MCF 10A (cell line): Measurements from ENCODE around the gene USP48. TPM values are rescaled to one million over a fixed set of nuclear protein-coding genes. Genes with fewer than 3 reads are reported as not detected.

ENCODE experiments used
- BruUV-seq: library from RNA; stranded (reverse); fragments of 400-500 nt; replicated peaks from 2 replicates; lab custom pipeline; 2021; lab: Mats Ljungman, UMichigan
- CTCF ChIA-PET: fragments of 300-600 bp; sonication (Branson Sonifier 250); formaldehyde crosslinking; extraction: SDS; loops from one replicate; lab custom pipeline; 2021; ENCODE audit warnings: antibody characterized with exemption, inconsistent platforms; lab: Yijun Ruan, JAX
- POLR2A ChIA-PET: fragments of 300-600, 350-650 bp; sonication (Branson Sonifier 250); formaldehyde crosslinking; extraction: SDS; loops from one replicate; lab custom pipeline; 2020; ENCODE audit warnings: antibody characterized with exemption, inconsistent platforms; lab: Yijun Ruan, JAX
- DNase-seq: peaks from one replicate; pipeline ENCODE4 v3.0.0-alpha.2; 2018; ENCODE audit not compliant: unreplicated experiment
- H3K27ac Mint-ChIP-seq: one replicate; pipeline ENCODE4 v1.8.0; 2022; ENCODE audit warnings: mild to moderate bottlenecking, low read depth, mixed read lengths; ENCODE audit not compliant: unreplicated experiment
- H3K27me3 Mint-ChIP-seq: one replicate; pipeline ENCODE4 v1.8.0; 2022; ENCODE audit warnings: mixed read lengths; ENCODE audit not compliant: insufficient read depth, unreplicated experiment
- H3K36me3 Mint-ChIP-seq: one replicate; pipeline ENCODE4 v1.8.0; 2022; ENCODE audit warnings: mild to moderate bottlenecking, moderate library complexity, mixed read lengths; ENCODE audit not compliant: insufficient read depth, unreplicated experiment
- H3K4me1 Mint-ChIP-seq: one replicate; pipeline ENCODE4 v1.8.0; 2022; ENCODE audit warnings: mixed read lengths; ENCODE audit not compliant: insufficient read depth, unreplicated experiment
- H3K4me3 Mint-ChIP-seq: one replicate; pipeline ENCODE4 v1.8.0; 2022; ENCODE audit warnings: mild to moderate bottlenecking, moderate library complexity, mixed read lengths; ENCODE audit not compliant: unreplicated experiment
- H3K9me3 Mint-ChIP-seq: one replicate; pipeline ENCODE4 v1.8.0; 2022; ENCODE audit warnings: mixed read lengths; ENCODE audit not compliant: unreplicated experiment
- intact Hi-C: fragments of 100-400 bp; cut with micrococcal nuclease; formaldehyde crosslinking; loops from 2 replicates; pipeline ENCODE4 v1.14.1; 2022
- total RNA-seq: library from RNA; stranded (reverse); gene quantifications from 2 replicates; pipeline ENCODE4 v1.2.3, GENCODE V29; 2022
- TF ChIP-seq, protein P1 (sequence below): fragments of 200-600 bp; IDR thresholded peaks from one replicate; pipeline ENCODE4 v1.8.0; 2022; ENCODE audit warnings: antibody characterized with exemption, mild to moderate bottlenecking; ENCODE audit not compliant: unreplicated experiment

USP48 gene
- total RNA-seq, 1 experiment from 2014 or later: 64.8 TPM

DNA sequence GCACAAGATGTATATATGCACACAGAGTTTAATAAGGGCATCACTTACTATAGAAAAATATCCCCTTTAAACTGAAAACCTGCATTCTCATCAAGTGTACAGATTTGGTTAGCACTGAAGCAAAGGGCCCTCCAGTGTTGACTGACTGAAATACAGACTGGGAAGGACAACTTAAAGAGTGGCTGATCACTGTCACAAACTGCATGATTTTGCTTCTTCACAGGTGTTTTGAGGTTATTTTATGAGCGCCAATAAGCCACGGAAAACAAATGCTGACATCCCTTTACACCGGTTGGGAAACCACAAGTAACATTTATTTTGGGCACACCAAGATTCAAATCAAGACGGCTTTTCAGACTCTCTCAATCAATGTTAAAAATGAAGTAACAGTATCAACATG, 82.9 kb downstream of the USP48 start:
- CTCF ChIA-PET: no interaction called here
- TF ChIP-seq, protein P1, sequence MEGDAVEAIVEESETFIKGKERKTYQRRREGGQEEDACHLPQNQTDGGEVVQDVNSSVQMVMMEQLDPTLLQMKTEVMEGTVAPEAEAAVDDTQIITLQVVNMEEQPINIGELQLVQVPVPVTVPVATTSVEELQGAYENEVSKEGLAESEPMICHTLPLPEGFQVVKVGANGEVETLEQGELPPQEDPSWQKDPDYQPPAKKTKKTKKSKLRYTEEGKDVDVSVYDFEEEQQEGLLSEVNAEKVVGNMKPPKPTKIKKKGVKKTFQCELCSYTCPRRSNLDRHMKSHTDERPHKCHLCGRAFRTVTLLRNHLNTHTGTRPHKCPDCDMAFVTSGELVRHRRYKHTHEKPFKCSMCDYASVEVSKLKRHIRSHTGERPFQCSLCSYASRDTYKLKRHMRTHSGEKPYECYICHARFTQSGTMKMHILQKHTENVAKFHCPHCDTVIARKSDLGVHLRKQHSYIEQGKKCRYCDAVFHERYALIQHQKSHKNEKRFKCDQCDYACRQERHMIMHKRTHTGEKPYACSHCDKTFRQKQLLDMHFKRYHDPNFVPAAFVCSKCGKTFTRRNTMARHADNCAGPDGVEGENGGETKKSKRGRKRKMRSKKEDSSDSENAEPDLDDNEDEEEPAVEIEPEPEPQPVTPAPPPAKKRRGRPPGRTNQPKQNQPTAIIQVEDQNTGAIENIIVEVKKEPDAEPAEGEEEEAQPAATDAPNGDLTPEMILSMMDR: no peak
- Mint-ChIP-seq H3K9me3 (no peaks in the 10 kb centered on the region), H3K36me3 (peaks cover 88% of the 10 kb centered on the region), H3K4me1 (no peaks in the 10 kb centered on the region), H3K27me3 (no peaks in the 10 kb centered on the region), H3K27ac (no peak overlapping the region), H3K4me3 (no peak overlapping the region)
- DNase-seq: no peak
- POLR2A ChIA-PET: no interaction called here
- intact Hi-C loops: loop anchor here (5.0 kb wide), 1 partner anchor 322 kb away; no protein-coding TSS in a partner anchor
- no TSS peak for BruUV-seq

DNA sequence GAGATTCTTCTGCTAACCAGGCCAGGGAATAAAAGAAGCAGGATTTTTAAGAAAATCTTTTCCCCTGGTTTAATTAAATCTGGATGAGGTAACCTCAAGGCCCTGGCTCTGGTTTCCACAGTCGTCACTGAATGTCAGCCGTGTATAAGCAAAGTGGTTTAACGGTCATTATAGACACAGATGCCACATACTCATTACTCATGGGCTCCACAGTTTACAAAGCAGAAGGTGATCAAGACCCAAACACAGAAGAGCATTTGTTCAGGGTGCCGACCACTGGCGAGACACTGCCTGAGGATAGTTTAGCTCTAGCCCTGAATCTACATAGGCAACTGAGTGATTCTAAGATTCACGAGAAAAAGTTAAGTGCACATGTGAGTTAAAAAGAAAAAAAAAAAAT, 86.0 kb downstream of the USP48 start:
- DNase-seq: no peak
- TF ChIP-seq, protein P1: no peak
- Mint-ChIP-seq H3K27ac (no peak overlapping the region), H3K9me3 (no peaks in the 10 kb centered on the region), H3K27me3 (no peaks in the 10 kb centered on the region), H3K36me3 (peaks cover 94% of the 10 kb centered on the region), H3K4me1 (no peaks in the 10 kb centered on the region), H3K4me3 (no peak overlapping the region)
- intact Hi-C loops: no loop called here
- CTCF ChIA-PET: no interaction called here
- no TSS peak for BruUV-seq
- POLR2A ChIA-PET: no interaction called here

DNA sequence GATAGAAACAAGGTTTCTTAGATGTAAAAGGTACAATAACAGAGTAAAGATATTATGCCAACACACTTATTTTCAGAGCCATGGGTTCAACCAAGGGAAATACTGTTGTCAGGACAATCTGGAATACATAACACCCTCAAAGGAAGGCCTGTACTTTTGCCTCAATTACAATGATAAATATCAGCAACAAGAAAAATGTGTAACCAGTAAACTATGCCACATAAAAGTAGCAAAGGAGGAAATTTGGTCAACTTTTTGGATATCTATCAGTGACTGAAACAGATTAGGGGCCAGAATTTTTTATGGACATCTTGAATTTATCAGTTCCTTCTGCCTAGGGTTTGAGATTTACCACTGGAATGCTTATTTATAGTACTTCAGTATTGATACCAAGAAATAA, 89.2 kb downstream of the USP48 start:
- Mint-ChIP-seq H3K27me3 (no peaks in the 10 kb centered on the region), H3K4me1 (no peaks in the 10 kb centered on the region), H3K27ac (no peak overlapping the region), H3K36me3 (peaks cover 98% of the 10 kb centered on the region), H3K9me3 (no peaks in the 10 kb centered on the region), H3K4me3 (no peak overlapping the region)
- no TSS peak for BruUV-seq
- ChIA-PET POLR2A (no interaction called here), CTCF (interaction anchor here (1.7 kb wide), 1 partner anchor 10 kb away, joined by 5 read pairs; no protein-coding TSS in a partner anchor)
- no peak for DNase-seq
- TF ChIP-seq, protein P1: no peak
- intact Hi-C loops: no loop called here

DNA sequence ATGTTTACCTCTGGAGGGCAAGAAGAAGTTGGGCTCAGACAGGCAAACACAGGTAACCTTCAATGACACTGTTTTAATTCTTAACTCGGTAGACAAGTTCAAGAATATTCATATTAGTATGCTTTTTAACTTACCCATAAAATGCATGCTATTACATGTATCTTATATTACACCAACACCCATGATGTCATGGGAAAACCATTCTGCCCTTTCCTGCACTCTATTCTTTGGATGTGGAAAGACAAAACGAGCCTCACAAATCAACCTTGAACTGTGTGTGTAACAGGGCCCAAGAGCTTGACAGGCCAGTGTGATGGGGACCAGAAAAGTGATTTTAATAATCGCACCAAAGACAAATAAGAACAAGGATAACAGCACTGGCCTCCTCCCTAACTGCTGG, 91.2 kb downstream of the USP48 start:
- H3K27ac Mint-ChIP-seq: no peak overlapping the region
- POLR2A ChIA-PET: no interaction called here
- H3K27me3 Mint-ChIP-seq: no peaks in the 10 kb centered on the region
- no TSS peak for BruUV-seq
- H3K4me3 Mint-ChIP-seq: no peak overlapping the region
- DNase-seq: no peak
- intact Hi-C loops: no loop called here
- no peaks in the 10 kb centered on the region for H3K9me3 Mint-ChIP-seq
- peaks cover 96% of the 10 kb centered on the region for H3K36me3 Mint-ChIP-seq
- CTCF ChIA-PET: no interaction called here
- no peaks in the 10 kb centered on the region for H3K4me1 Mint-ChIP-seq
- TF ChIP-seq, protein P1: no peak
